ENCODE measurements around the gene RGS2. TPM values are rescaled to one million over a fixed set of nuclear protein-coding genes. Genes with fewer than 3 reads are reported as not detected.
A peak's percentile ranks its signal among the peaks of the same experiment; 100 is the strongest.

The RGS2 gene, protein sequence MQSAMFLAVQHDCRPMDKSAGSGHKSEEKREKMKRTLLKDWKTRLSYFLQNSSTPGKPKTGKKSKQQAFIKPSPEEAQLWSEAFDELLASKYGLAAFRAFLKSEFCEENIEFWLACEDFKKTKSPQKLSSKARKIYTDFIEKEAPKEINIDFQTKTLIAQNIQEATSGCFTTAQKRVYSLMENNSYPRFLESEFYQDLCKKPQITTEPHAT
- 110 TPM for total RNA-seq

DNA sequence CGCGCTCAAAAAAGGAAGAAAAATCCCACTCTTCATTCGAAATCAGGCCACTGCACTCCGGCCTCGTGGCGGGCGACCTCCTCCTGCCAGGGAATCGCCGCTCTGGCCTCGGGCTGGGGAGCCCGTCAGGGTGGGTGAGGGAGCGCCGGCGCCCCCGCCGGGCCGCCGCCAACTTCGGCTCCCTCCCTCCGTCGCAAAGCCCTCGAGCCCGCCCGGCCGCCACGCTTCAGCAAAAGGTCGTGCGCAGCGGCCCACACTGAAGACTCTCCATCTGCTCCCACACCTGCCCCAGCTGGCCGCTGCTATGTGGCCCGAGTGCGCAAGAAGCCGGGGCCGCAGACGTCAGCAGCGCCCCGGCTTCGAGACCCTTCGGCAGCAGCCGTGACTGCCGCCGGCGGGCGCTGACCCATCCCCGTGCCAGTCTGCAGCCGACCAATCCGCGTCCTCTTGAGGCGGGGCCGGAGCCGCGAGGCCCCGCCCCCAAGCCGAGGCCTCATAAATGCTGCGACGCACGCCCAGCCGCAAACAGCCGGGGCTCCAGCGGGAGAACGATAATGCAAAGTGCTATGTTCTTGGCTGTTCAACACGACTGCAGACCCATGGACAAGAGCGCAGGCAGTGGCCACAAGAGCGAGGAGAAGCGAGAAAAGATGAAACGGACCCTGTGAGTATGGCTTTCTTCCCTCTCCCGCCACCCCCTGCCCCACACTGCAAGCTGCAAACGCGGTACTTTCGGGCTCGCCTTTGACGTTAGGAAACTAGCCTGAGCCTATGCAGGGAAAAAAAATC is at the start of gene RGS2:
RGS2 (plus strand) TSS at position 522 of the 789 bp plus-strand sequence; CDS start at position 555, 33 bp downstream.
- Histone ChIP-seq H3K27me3 (ENCODE audit: control insufficient read depth in 3 of 3, insufficient read depth in 3 of 3, low read length in 3 of 3) (no peaks in the 10 kb centered on the region), H3K4me1 (ENCODE audit: control insufficient read depth in 3 of 3, insufficient read depth in 3 of 3, low read length in 3 of 3) (peaks cover 4 to 26% (median 10%) of the 10 kb centered on the region in 3 donors), H3K9me3 (ENCODE audit: control insufficient read depth in 3 of 3, low read length in 3 of 3) (no peaks in the 10 kb centered on the region), H3K9ac (ENCODE audit: low read depth in 1 of 3, low read length in 3 of 3) (peak within 1 kb of the TSS; percentile 84 to 91 (median 85)), H3K4me3 (ENCODE audit: low read length in 3 of 3) (peak within 1 kb of the TSS; percentile 90 to 96 (median 95)), H3K27ac (ENCODE audit: low read depth, low read length) (peak within 1 kb of the TSS; percentile 91), H3K36me3 (ENCODE audit: control insufficient read depth in 3 of 3, insufficient read depth in 3 of 3, low read length in 3 of 3) (peaks cover 0 to 8% (median 2%) of the 10 kb centered on the region in 3 donors)

DNA sequence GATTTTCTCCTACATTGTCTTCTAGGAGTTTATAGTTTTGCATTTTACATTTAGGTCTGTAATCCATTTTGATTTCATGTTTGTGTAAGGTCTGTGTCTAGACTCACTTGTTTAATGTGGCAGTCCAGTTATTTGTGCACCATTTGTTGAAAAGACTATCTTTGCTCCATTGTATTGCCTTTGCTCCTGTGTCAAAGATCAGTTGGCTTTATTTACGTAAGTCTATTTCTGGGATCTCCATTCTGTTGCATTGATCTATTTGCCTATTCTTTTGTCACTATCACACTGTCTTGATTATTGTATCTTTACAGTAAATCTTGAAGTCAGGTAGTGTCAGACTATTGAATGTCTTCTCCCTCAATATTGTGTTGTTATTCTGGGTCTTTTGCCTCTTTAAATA is 49.7 kb upstream of the RGS2 start:
- Histone ChIP-seq H3K9ac (ENCODE audit: low read depth in 1 of 3, low read length in 3 of 3) (no peak overlapping the region), H3K4me3 (ENCODE audit: low read length in 3 of 3) (no peak overlapping the region), H3K4me1 (ENCODE audit: control insufficient read depth in 3 of 3, insufficient read depth in 3 of 3, low read length in 3 of 3) (no peaks in the 10 kb centered on the region), H3K27ac (ENCODE audit: low read depth, low read length) (no peak overlapping the region), H3K9me3 (ENCODE audit: control insufficient read depth in 3 of 3, low read length in 3 of 3) (no peaks in the 10 kb centered on the region), H3K27me3 (ENCODE audit: control insufficient read depth in 3 of 3, insufficient read depth in 3 of 3, low read length in 3 of 3) (no peaks in the 10 kb centered on the region), H3K36me3 (ENCODE audit: control insufficient read depth in 3 of 3, insufficient read depth in 3 of 3, low read length in 3 of 3) (no peaks in the 10 kb centered on the region)

DNA sequence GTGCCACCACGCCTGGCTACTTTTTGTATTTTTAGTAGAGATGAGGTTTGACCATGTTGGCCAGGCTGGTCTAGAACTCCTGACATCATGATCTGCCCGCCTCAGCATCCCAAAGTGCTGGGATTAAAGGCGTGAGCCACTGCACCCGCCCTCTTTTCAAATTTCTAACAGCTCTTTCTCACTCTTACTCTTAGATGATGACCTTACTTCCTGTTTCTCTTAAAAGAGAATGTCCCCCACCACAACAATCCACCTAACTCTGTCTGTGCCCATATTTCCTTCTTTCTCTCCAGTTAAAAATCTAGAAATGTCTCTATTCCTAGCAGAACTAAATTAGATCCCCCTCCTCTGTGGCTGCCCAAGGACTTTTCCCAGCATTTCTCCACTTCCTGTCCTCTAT is 46.6 kb upstream of the RGS2 start:
- Histone ChIP-seq H3K27me3 (ENCODE audit: control insufficient read depth in 3 of 3, insufficient read depth in 3 of 3, low read length in 3 of 3) (no peaks in the 10 kb centered on the region), H3K4me3 (ENCODE audit: low read length in 3 of 3) (no peak overlapping the region), H3K36me3 (ENCODE audit: control insufficient read depth in 3 of 3, insufficient read depth in 3 of 3, low read length in 3 of 3) (no peaks in the 10 kb centered on the region), H3K27ac (ENCODE audit: low read depth, low read length) (no peak overlapping the region), H3K9me3 (ENCODE audit: control insufficient read depth in 3 of 3, low read length in 3 of 3) (no peaks in the 10 kb centered on the region), H3K4me1 (ENCODE audit: control insufficient read depth in 3 of 3, insufficient read depth in 3 of 3, low read length in 3 of 3) (no peaks in the 10 kb centered on the region), H3K9ac (ENCODE audit: low read depth in 1 of 3, low read length in 3 of 3) (no peak overlapping the region)

DNA sequence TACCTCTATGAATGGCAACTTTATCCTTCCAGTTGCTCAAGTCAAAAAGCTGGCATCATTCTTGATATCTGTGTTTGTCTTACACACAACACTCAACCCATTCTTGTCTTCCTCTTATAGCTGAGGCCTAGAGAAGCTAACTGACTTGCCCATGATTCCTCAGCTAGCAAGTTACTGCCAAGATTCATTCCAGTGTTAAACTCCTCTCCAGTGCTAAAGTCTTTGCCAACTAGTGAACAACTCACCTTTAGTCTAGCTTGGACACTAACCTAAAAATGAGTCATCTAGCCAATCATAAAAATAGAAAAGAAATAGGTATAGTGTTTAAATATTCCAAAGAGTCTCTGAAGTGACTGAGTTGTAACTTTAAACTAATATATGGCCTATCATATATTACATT is 45.6 kb upstream of the RGS2 start:
- H3K4me1 ChIP-seq (ENCODE audit: control insufficient read depth in 3 of 3, insufficient read depth in 3 of 3, low read length in 3 of 3), result no peaks in the 10 kb centered on the region
- no peaks in the 10 kb centered on the region for H3K36me3 ChIP-seq (ENCODE audit: control insufficient read depth in 3 of 3, insufficient read depth in 3 of 3, low read length in 3 of 3)
- H3K27ac ChIP-seq (ENCODE audit: low read depth, low read length), result no peak overlapping the region
- H3K9me3 ChIP-seq (ENCODE audit: control insufficient read depth in 3 of 3, low read length in 3 of 3), result no peaks in the 10 kb centered on the region
- H3K27me3 ChIP-seq (ENCODE audit: control insufficient read depth in 3 of 3, insufficient read depth in 3 of 3, low read length in 3 of 3), result no peaks in the 10 kb centered on the region
- H3K4me3 ChIP-seq (ENCODE audit: low read length in 3 of 3), result no peak overlapping the region
- H3K9ac ChIP-seq (ENCODE audit: low read depth in 1 of 3, low read length in 3 of 3), result no peak overlapping the region

DNA sequence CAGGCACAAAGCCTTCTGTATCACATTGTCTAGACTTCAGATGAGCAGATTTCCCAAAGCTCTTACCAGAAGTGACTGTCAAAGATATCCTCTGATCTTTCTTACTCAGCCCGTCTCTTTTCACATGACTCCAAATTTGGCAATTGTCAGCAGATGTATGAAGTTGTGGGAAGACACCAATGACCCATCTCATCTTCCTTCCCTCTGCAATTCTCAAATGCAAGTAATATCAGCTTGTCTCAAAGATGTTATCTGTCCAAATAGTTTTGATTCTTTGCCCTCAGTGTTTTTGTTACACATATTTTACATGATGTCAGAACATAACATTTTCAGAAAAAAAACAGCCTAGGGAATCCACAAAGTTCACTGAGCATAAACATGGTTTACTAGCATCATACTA is 45.1 kb upstream of the RGS2 start:
- Histone ChIP-seq H3K4me1 (ENCODE audit: control insufficient read depth in 3 of 3, insufficient read depth in 3 of 3, low read length in 3 of 3) (no peaks in the 10 kb centered on the region), H3K27me3 (ENCODE audit: control insufficient read depth in 3 of 3, insufficient read depth in 3 of 3, low read length in 3 of 3) (no peaks in the 10 kb centered on the region), H3K4me3 (ENCODE audit: low read length in 3 of 3) (no peak overlapping the region), H3K9me3 (ENCODE audit: control insufficient read depth in 3 of 3, low read length in 3 of 3) (no peaks in the 10 kb centered on the region), H3K36me3 (ENCODE audit: control insufficient read depth in 3 of 3, insufficient read depth in 3 of 3, low read length in 3 of 3) (no peaks in the 10 kb centered on the region), H3K27ac (ENCODE audit: low read depth, low read length) (no peak overlapping the region), H3K9ac (ENCODE audit: low read depth in 1 of 3, low read length in 3 of 3) (no peak overlapping the region)

DNA sequence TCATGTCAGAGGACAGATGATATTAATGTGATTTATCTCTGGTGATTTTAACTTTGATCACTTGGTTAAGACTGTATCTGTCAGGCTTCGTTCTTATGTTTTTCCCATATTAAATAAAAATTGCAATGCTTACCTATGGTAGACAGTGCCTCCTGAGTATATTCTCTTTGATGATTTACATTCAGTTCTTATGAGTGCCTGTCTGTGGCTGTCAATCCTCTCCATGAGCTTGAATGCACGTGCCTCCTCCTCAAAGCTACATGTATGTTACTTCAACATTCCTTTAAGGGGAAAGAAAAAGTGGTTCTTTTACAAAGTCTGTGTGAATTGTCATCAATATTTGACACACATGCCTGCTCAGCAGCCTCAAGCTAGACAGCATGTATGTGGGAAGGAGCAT is 44.2 kb upstream of the RGS2 start:
- no peaks in the 10 kb centered on the region for H3K9me3 ChIP-seq (ENCODE audit: control insufficient read depth in 3 of 3, low read length in 3 of 3)
- no peaks in the 10 kb centered on the region for H3K4me1 ChIP-seq (ENCODE audit: control insufficient read depth in 3 of 3, insufficient read depth in 3 of 3, low read length in 3 of 3)
- H3K4me3 ChIP-seq (ENCODE audit: low read length in 3 of 3), result no peak overlapping the region
- no peaks in the 10 kb centered on the region for H3K36me3 ChIP-seq (ENCODE audit: control insufficient read depth in 3 of 3, insufficient read depth in 3 of 3, low read length in 3 of 3)
- no peak overlapping the region for H3K27ac ChIP-seq (ENCODE audit: low read depth, low read length)
- no peaks in the 10 kb centered on the region for H3K27me3 ChIP-seq (ENCODE audit: control insufficient read depth in 3 of 3, insufficient read depth in 3 of 3, low read length in 3 of 3)
- H3K9ac ChIP-seq (ENCODE audit: low read depth in 1 of 3, low read length in 3 of 3), result no peak overlapping the region

DNA sequence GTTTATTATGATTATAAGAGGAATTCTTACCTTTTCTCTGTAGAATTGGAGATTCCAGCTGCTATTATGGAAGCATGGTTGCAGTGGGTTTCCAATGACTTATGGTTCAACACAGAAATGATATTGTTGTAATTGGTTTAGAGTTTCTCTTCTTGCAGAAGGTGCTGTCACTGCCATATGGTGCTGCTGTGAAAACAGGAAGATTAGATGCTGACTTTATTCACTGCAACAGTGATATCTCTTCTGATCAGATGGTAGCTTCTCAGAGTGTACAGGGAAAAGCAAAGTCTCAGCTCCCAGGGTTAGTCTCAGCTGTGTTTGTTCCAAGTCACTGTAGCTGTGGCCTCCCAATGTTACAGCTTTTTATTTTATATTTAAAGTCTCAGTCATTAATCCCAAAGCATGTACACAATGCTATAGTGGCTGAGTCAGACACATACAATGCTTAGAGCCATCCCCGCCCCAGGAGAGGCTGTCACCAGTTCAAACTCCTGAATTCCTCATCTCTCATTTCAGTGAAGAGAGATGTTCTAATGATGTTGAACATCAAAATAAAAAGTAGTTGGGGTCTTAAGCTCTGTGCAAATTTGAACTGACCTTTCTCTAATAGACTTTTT is 42.7 kb upstream of the RGS2 start:
- H3K4me1 ChIP-seq (ENCODE audit: control insufficient read depth in 3 of 3, insufficient read depth in 3 of 3, low read length in 3 of 3), result no peaks in the 10 kb centered on the region
- no peaks in the 10 kb centered on the region for H3K36me3 ChIP-seq (ENCODE audit: control insufficient read depth in 3 of 3, insufficient read depth in 3 of 3, low read length in 3 of 3)
- no peaks in the 10 kb centered on the region for H3K9me3 ChIP-seq (ENCODE audit: control insufficient read depth in 3 of 3, low read length in 3 of 3)
- no peaks in the 10 kb centered on the region for H3K27me3 ChIP-seq (ENCODE audit: control insufficient read depth in 3 of 3, insufficient read depth in 3 of 3, low read length in 3 of 3)
- no peak overlapping the region for H3K27ac ChIP-seq (ENCODE audit: low read depth, low read length)
- H3K4me3 ChIP-seq (ENCODE audit: low read length in 3 of 3), result no peak overlapping the region
- H3K9ac ChIP-seq (ENCODE audit: low read depth in 1 of 3, low read length in 3 of 3), result no peak overlapping the region

DNA sequence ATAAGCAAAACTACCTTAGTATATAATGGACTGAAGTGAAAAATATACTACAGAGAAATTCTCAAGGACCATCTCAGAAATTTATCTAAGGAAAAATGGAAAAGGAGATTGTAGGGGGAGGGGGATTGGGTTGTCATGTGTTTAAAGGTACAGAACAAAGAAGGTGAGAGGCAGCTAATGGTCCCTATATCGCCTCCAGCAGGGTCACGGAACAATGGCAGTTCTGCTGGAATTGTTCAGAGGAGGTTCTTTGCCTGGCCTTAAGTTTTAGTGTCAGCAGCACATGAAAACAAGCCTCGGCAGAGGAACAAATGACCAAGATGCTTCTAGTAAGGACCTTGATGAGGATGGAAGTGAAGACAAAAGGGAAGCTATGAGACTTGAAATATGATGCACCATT is 42.0 kb upstream of the RGS2 start:
- no peaks in the 10 kb centered on the region for H3K27me3 ChIP-seq (ENCODE audit: control insufficient read depth in 3 of 3, insufficient read depth in 3 of 3, low read length in 3 of 3)
- no peaks in the 10 kb centered on the region for H3K4me1 ChIP-seq (ENCODE audit: control insufficient read depth in 3 of 3, insufficient read depth in 3 of 3, low read length in 3 of 3)
- H3K9ac ChIP-seq (ENCODE audit: low read depth in 1 of 3, low read length in 3 of 3), result no peak overlapping the region
- H3K36me3 ChIP-seq (ENCODE audit: control insufficient read depth in 3 of 3, insufficient read depth in 3 of 3, low read length in 3 of 3), result no peaks in the 10 kb centered on the region
- H3K27ac ChIP-seq (ENCODE audit: low read depth, low read length), result no peak overlapping the region
- H3K9me3 ChIP-seq (ENCODE audit: control insufficient read depth in 3 of 3, low read length in 3 of 3), result no peaks in the 10 kb centered on the region
- H3K4me3 ChIP-seq (ENCODE audit: low read length in 3 of 3), result no peak overlapping the region

DNA sequence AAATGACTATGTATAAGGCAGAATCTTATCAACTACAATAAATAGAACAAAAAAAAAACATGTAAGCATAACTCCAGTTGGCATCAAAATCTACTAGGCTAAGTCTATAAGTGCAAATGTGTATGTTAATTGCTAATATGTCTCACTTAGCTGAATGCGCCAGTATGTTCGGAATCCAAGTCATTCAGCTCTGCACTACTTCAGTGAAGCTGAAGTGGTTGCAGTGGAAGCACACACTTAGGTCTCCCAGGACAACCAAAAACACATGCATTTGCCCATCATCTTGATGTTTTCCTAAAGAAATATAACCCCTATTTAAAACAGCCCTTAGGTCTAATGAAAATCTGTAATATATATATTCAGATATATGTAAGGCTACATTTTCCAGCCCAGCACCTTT is 41.0 kb upstream of the RGS2 start:
- Histone ChIP-seq H3K4me3 (ENCODE audit: low read length in 3 of 3) (no peak overlapping the region), H3K27me3 (ENCODE audit: control insufficient read depth in 3 of 3, insufficient read depth in 3 of 3, low read length in 3 of 3) (no peaks in the 10 kb centered on the region), H3K36me3 (ENCODE audit: control insufficient read depth in 3 of 3, insufficient read depth in 3 of 3, low read length in 3 of 3) (no peaks in the 10 kb centered on the region), H3K9ac (ENCODE audit: low read depth in 1 of 3, low read length in 3 of 3) (no peak overlapping the region), H3K9me3 (ENCODE audit: control insufficient read depth in 3 of 3, low read length in 3 of 3) (no peaks in the 10 kb centered on the region), H3K27ac (ENCODE audit: low read depth, low read length) (no peak overlapping the region), H3K4me1 (ENCODE audit: control insufficient read depth in 3 of 3, insufficient read depth in 3 of 3, low read length in 3 of 3) (no peaks in the 10 kb centered on the region)

DNA sequence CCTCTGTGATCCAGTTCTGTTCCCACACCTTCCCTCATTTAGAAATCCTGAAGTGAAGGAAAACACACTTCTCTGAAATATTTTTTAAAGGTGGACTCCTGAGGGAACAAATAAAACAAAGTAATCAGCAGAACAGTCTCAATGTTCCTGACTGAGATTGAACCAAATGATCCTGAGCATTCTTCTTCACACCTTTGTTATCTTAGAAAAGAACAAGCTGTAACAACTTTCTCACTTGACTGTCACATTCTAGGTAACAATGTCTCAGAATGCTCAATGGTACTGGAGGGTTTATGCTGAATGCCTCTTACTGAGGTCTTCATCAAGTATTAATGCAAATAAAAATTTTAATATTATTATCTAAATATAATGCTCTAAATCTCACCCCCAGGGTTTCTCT is 40.4 kb upstream of the RGS2 start:
- Histone ChIP-seq H3K27me3 (ENCODE audit: control insufficient read depth in 3 of 3, insufficient read depth in 3 of 3, low read length in 3 of 3) (no peaks in the 10 kb centered on the region), H3K36me3 (ENCODE audit: control insufficient read depth in 3 of 3, insufficient read depth in 3 of 3, low read length in 3 of 3) (no peaks in the 10 kb centered on the region), H3K9me3 (ENCODE audit: control insufficient read depth in 3 of 3, low read length in 3 of 3) (no peaks in the 10 kb centered on the region), H3K4me1 (ENCODE audit: control insufficient read depth in 3 of 3, insufficient read depth in 3 of 3, low read length in 3 of 3) (no peaks in the 10 kb centered on the region), H3K4me3 (ENCODE audit: low read length in 3 of 3) (no peak overlapping the region), H3K27ac (ENCODE audit: low read depth, low read length) (no peak overlapping the region), H3K9ac (ENCODE audit: low read depth in 1 of 3, low read length in 3 of 3) (no peak overlapping the region)

Data from skeletal muscle tissue (tissue), 4 donors.